Placental pericyte (primary cell): Measurements from ENCODE around the gene CD14. TPM values are rescaled to one million over a fixed set of nuclear protein-coding genes. Genes with fewer than 3 reads are reported as not detected.

Experiments used
- total RNA-seq: library from RNA; depleted of rRNA; stranded (reverse); fragments of >200 nt; gene quantifications from 2 replicates; pipeline ENCODE4 v1.2.3, GENCODE V29; 2012

The CD14 gene
- total RNA-seq: 1.3 and 1.8 TPM in 2 replicates

DNA sequence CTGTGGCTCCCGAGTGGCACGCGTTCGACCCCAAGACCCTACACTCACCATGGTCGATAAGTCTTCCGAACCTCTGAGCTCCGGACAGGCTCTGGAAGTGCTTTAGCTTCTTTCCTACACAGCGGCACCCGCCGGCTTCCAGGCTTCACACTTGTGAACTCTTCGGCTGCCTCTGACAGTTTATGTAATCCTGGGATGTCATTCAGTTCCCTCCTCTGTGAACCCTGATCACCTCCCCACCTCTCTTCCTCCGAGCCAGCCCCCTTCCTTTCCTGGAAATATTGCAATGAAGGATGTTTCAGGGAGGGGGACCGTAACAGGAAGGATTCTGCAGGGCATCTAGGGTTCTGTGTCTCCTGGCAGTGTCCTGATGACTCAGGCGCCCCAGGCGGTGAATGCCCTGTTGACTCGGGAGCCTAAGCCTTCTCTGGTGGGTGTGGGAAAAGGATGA, at the start of gene CD14:
Gene CD14, minus strand, starts transcription at position 155 of the 451 bp plus-strand sequence. Its CDS starts 104 bp downstream, at position 51.

DNA sequence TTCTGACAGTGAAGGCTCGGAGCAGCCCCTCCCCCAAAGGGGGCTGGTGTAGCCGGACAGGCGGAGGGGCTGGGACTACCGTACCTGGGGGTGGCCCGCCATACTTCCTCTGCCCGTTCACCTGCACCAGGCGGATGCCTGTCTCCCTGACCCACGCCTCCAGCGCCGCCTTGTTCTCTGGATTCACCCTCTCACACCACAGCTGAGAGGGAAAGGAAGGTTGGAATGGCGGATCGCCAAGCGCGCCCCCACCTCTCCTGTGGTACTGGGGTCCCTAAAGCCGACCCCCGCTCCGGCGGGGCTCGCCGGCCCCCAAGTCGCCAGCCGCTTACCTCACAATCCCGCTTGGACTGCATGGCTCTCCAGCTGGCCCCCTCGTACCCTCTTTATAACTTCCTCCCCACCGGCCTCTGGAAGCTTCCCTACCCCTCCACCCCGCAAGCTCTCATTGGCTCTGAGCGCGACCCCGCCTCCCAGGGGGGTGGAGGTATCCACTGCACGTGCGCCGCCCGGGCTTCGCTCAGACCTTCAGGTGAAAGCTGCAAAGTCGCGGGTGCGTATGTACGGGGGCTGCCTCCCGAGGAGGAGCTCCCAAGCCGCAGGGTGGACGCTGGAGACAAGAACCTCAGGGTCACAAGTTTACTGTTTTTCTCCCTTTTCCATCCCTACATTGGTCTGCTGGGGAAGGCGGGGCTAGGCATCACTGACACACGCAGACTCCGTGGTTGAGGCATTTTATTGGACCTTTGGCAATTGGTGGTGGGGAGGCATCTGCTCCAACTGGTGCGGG, 40.4 kb upstream of the CD14 start, which contains the start of gene DND1:
Gene DND1, minus strand, starts transcription at position 390 of the 790 bp plus-strand sequence. Its CDS starts 34 bp downstream, at position 356.

DNA sequence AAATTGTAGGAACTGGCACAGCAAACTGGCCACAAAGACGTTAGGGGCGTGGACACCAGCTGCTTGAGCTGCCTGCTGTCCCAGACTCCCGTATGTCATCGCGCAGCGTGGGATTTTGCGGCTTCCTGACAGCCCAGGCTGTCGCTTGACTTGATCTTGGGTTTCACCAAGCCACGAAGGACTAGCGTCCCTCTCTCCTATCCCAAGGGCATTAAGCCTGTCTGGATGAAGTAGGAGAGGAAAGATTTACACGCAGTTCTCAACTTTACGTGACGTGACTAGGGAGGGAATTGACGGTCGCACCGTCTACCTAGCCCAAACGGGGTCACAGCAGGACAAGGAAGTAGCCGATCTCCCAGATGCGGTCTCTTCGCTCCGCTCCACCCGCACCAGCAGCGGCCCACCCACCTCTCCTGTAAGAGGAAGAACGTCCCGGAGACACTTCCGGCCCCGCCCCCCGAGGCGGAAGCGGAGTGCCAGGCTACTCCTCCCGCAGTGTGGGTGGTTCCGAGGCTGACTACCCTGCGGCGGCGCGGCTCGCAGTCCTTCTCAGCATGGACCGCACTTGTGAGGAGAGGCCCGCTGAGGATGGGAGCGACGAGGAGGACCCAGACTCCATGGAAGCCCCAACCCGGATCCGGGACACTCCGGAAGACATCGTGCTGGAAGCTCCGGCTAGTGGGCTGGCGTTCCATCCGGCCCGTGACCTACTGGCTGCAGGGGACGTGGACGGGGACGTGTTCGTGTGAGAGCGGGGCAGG, 31.6 kb upstream of the CD14 start, which contains the start of gene WDR55:
Gene WDR55, plus strand, starts transcription at position 546 of the 761 bp plus-strand sequence. Its CDS starts 9 bp downstream, at position 555.

DNA sequence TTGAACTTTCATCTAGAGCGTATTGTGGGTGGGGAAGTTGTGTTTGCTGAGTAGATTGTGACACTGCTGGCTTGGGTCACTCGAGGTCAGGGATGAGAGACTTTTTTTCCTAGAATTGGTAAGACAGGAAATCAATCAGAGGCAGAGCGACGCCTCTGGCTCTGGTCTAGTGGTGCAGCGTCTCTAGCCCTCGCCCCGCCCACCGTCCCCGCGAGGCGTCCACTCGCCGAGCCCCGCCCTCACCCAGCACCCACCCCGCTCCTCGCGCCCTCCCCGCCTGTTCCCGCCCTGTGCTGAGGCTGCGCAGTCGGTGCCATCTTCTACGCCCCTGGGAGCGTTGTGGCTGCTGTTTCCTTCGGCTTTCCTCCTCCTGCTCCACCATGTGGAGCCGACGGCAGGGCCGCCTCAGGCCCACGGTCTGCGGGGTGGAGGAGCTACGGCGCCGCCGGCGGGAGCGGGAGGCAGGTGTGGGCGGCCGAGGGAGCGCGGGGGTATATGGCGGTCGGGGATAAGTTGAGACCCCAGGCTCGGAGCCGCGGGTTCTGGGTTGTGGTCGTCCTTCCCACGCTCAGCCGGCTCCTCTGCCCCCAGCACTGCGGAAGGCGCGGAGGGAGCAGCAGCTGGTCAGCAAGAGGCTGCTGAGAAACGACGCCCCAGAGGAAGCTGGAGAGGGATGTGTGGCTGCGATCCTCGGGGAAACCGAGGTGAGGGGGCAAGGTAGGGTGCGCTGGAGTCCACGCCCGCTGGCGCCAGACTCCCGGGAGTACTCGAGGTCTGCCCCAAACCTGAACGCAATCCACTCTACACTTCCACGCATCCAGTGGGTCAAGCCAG, 6.4 kb upstream of the CD14 start, which contains the start of gene TMCO6:
Gene TMCO6, plus strand, starts transcription at position 304 of the 834 bp plus-strand sequence. Its CDS starts 77 bp downstream, at position 381.

Other genes with a start within 250 kb of the CD14 start
- gene ANKHD1, start 231.3 kb downstream of the CD14 start, total RNA-seq: 63.1 and 107 TPM in 2 replicates
- 1.3 TPM in 1 of 2 replicates, not detected in the other for gene EIF4EBP3, start 85.5 kb downstream of the CD14 start, total RNA-seq
- gene SRA1, start 75.7 kb downstream of the CD14 start, total RNA-seq: 42.0 and 44.7 TPM in 2 replicates
- gene APBB3, start 68.6 kb downstream of the CD14 start, total RNA-seq: 11.7 and 31.1 TPM in 2 replicates
- gene SLC35A4, start 68.3 kb downstream of the CD14 start, total RNA-seq: 41.6 and 45.5 TPM in 2 replicates
- 12.9 and 24.5 TPM in 2 replicates for gene TMCO6, start 6.3 kb upstream of the CD14 start, total RNA-seq
- gene NDUFA2, start 14.5 kb upstream of the CD14 start, total RNA-seq: 19.9 and 24.1 TPM in 2 replicates
- gene IK, start 14.7 kb upstream of the CD14 start, total RNA-seq: 67.3 and 127 TPM in 2 replicates
- gene WDR55, start 31.7 kb upstream of the CD14 start, total RNA-seq: 32.8 and 46.2 TPM in 2 replicates
- 0.44 and 0.86 TPM in 2 replicates for gene DND1, start 40.4 kb upstream of the CD14 start, total RNA-seq
- 47.9 and 91.9 TPM in 2 replicates for gene HARS1, start 58.2 kb upstream of the CD14 start, total RNA-seq
- gene HARS2, start 58.3 kb upstream of the CD14 start, total RNA-seq: 27.1 and 32.5 TPM in 2 replicates
- 29.5 and 35.7 TPM in 2 replicates for gene ZMAT2, start 67.3 kb upstream of the CD14 start, total RNA-seq
- not detected in 2 replicates for gene PCDHA1, start 153.0 kb upstream of the CD14 start, total RNA-seq
- gene PCDHA2, start 161.7 kb upstream of the CD14 start, total RNA-seq: under 0.01 TPM in 1 of 2 replicates, not detected in the other
- gene PCDHA3, start 167.9 kb upstream of the CD14 start, total RNA-seq: 0.14 and 0.22 TPM in 2 replicates
- gene PCDHA4, start 173.9 kb upstream of the CD14 start, total RNA-seq: under 0.01 and 0.14 TPM in 2 replicates
- not detected in 2 replicates for gene PCDHA5, start 188.4 kb upstream of the CD14 start, total RNA-seq
- gene PCDHA6, start 194.8 kb upstream of the CD14 start, total RNA-seq: 0.14 and 0.44 TPM in 2 replicates
- under 0.01 and 0.29 TPM in 2 replicates for gene PCDHA7, start 201.1 kb upstream of the CD14 start, total RNA-seq
- gene PCDHA8, start 208.0 kb upstream of the CD14 start, total RNA-seq: under 0.01 TPM in 1 of 2 replicates, not detected in the other
- under 0.01 TPM in 2 replicates for gene PCDHA9, start 215.2 kb upstream of the CD14 start, total RNA-seq
- gene PCDHA10, start 222.7 kb upstream of the CD14 start, total RNA-seq: under 0.01 and 0.14 TPM in 2 replicates
- 0.57 TPM in 1 of 2 replicates, not detected in the other for gene PCDHA11, start 235.8 kb upstream of the CD14 start, total RNA-seq
- gene PCDHA12, start 242.1 kb upstream of the CD14 start, total RNA-seq: under 0.01 and 0.14 TPM in 2 replicates
- not detected in 2 replicates for gene PCDHA13, start 248.9 kb upstream of the CD14 start, total RNA-seq